ENCODE measurements around the gene MFAP4. TPM values are rescaled to one million over a fixed set of nuclear protein-coding genes. Genes with fewer than 3 reads are reported as not detected.

The MFAP4 gene
- total RNA-seq, 1 experiment from 2014 or later, result 0.52 TPM

GRCh38 chr17:19417611-19418010, 30.6 kb upstream of the MFAP4 start:
- H4K20me1 ChIP-seq (ENCODE audit: insufficient read depth), result no peaks in the 10 kb centered on the region
- intact Hi-C loops (cut with micrococcal nuclease), result no loop called here
- H3K4me2 ChIP-seq (ENCODE audit: low read length), result no peak overlapping the region
- ATAC-seq, result no peak
- no peaks in the 10 kb centered on the region for H3K36me3 ChIP-seq (ENCODE audit: control insufficient read depth in 1 of 2, insufficient read depth in 2 of 2, low read length in 2 of 2)
- RAD21 ChIA-PET (ENCODE audit: low non-redundant PET in 1 of 2, low total read pairs in 2 of 2, uncharacterized antibody in 2 of 2, unreplicated experiment in 2 of 2), result no interaction called here
- peaks cover 0 to 10% of the 10 kb centered on the region in 2 experiments; a peak in 2 of 4 replicates for H3K4me1 ChIP-seq (ENCODE audit: control insufficient read depth in 1 of 2, insufficient read depth in 2 of 2, low read length in 2 of 2)
- POLR2A ChIA-PET, result no interaction called here
- BruUV-seq (replicated peaks), result no TSS peak
- no peaks in the 10 kb centered on the region for H3K9me3 ChIP-seq (ENCODE audit: control insufficient read depth in 1 of 2, insufficient read depth in 1 of 2, low read depth in 1 of 2, low read length in 2 of 2)
- H3K27ac ChIP-seq (ENCODE audit: low read depth, low read length), result no peak overlapping the region
- CTCF ChIA-PET, result no interaction called here
- H2AFZ ChIP-seq (ENCODE audit: low read depth, low read length, poor library complexity, severe bottlenecking), result no peak overlapping the region
- H3K79me2 ChIP-seq (ENCODE audit: insufficient read depth, low read length), result no peaks in the 10 kb centered on the region
- no peak for DNase-seq (ENCODE audit: low read depth, low spot score)
- H3K9me2 ChIP-seq (ENCODE audit: insufficient read depth), result no peaks in the 10 kb centered on the region
- no peak overlapping the region for H3K9ac ChIP-seq (ENCODE audit: low read length)
- no peak overlapping the region for H3K4me3 ChIP-seq (replicated peaks in 1 of 2; ENCODE audit: low read depth in 1 of 2, low read length in 2 of 2)
- no peak for TF ChIP-seq FOSL1 (IDR thresholded peaks at IDR 0.05; ENCODE audit: low read depth)
- no peak for TF ChIP-seq YY1 (IDR thresholded peaks at IDR 0.05; ENCODE audit: extremely low read depth, insufficient replicate concordance, low read depth, low read length)
- TF ChIP-seq ZNF274 (IDR thresholded peaks at IDR 0.05; ENCODE audit: low read depth, low read length), result no peak
- no peak for TF ChIP-seq ELF1 (IDR thresholded peaks at IDR 0.05; ENCODE audit: borderline replicate concordance, low read depth)
- no peaks in the 10 kb centered on the region for H3K27me3 ChIP-seq (ENCODE audit: insufficient read depth, low read length)

- no peaks in the 10 kb centered on the region for H3K27me3 ChIP-seq (ENCODE audit: insufficient read depth, low read length)
- no TSS peak for BruUV-seq (replicated peaks)
- H4K20me1 ChIP-seq (ENCODE audit: insufficient read depth), result no peaks in the 10 kb centered on the region
- H3K27ac ChIP-seq (ENCODE audit: low read depth, low read length), result no peak overlapping the region
- no peaks in the 10 kb centered on the region for H3K36me3 ChIP-seq (ENCODE audit: control insufficient read depth in 1 of 2, insufficient read depth in 2 of 2, low read length in 2 of 2)
- no peak for DNase-seq (ENCODE audit: low read depth, low spot score)
- intact Hi-C loops (cut with micrococcal nuclease), result no loop called here
- H2AFZ ChIP-seq (ENCODE audit: low read depth, low read length, poor library complexity, severe bottlenecking), result no peak overlapping the region
- H3K4me3 ChIP-seq (replicated peaks in 1 of 2; ENCODE audit: low read depth in 1 of 2, low read length in 2 of 2), result no peak overlapping the region
- no peaks in the 10 kb centered on the region for H3K9me3 ChIP-seq (ENCODE audit: control insufficient read depth in 1 of 2, insufficient read depth in 1 of 2, low read depth in 1 of 2, low read length in 2 of 2)
- ChIA-PET POLR2A (no interaction called here), RAD21 (ENCODE audit: low non-redundant PET in 1 of 2, low total read pairs in 2 of 2, uncharacterized antibody in 2 of 2, unreplicated experiment in 2 of 2) (no interaction called here), CTCF (no interaction called here)
- H3K9ac ChIP-seq (ENCODE audit: low read length), result no peak overlapping the region
- H3K4me2 ChIP-seq (ENCODE audit: low read length), result no peak overlapping the region
- no peaks in the 10 kb centered on the region for H3K9me2 ChIP-seq (ENCODE audit: insufficient read depth)
- H3K79me2 ChIP-seq (ENCODE audit: insufficient read depth, low read length), result no peaks in the 10 kb centered on the region
- H3K4me1 ChIP-seq (ENCODE audit: control insufficient read depth in 1 of 2, insufficient read depth in 2 of 2, low read length in 2 of 2), result peaks cover 0 to 10% of the 10 kb centered on the region in 2 experiments; a peak in 2 of 4 replicates
- ATAC-seq, result no peak
- TF ChIP-seq JUND (IDR thresholded peaks at IDR 0.05) (no peak), CBX3 (IDR thresholded peaks at IDR 0.05; ENCODE audit: low read depth) (no peak), POLR2A (IDR thresholded peaks at IDR 0.05; ENCODE audit: borderline replicate concordance, extremely low read depth, insufficient read depth, insufficient read length) (no peak), EZH2 (IDR thresholded peaks at IDR 0.05) (no peak), FOSL1 (IDR thresholded peaks at IDR 0.05; ENCODE audit: low read depth) (no peak), CEBPB (IDR thresholded peaks at IDR 0.05; ENCODE audit: low read depth) (no peak), TCF7L2 (IDR thresholded peaks at IDR 0.05; ENCODE audit: borderline replicate concordance, extremely low read depth, insufficient read depth, insufficient read length) (no peak), CTCF (IDR thresholded peaks at IDR 0.05 in 2 of 3, conservative IDR thresholded peaks at IDR 0.05 in 1 of 3; ENCODE audit: borderline replicate concordance in 1 of 3, insufficient read depth in 1 of 3, low read depth in 2 of 3, low read length in 2 of 3) (no peak), SRF (IDR thresholded peaks at IDR 0.05; ENCODE audit: low read depth) (no peak), ATF3 (IDR thresholded peaks at IDR 0.05) (no peak), ZFX (IDR thresholded peaks at IDR 0.05) (no peak), YY1 (IDR thresholded peaks at IDR 0.05; ENCODE audit: extremely low read depth, insufficient replicate concordance, low read depth, low read length) (no peak), SIN3A (IDR thresholded peaks at IDR 0.05; ENCODE audit: low read depth) (no peak), ZNF274 (IDR thresholded peaks at IDR 0.05; ENCODE audit: low read depth, low read length) (no peak), EGR1 (IDR thresholded peaks at IDR 0.05; ENCODE audit: low read depth) (no peak)
Observed at GRCh38 chr17:19415806-19416775, 29.1 kb upstream of the MFAP4 start.
